RWPE1 (cell line): ENCODE results near the gene DCAF8L2.
"Not testable (repeated sequence)": the region's sequence is repeated elsewhere in the genome, so short reads cannot be mapped to it uniquely, and the experiment has no call there.

Source experiments
- CTCF ChIA-PET: fragments of 350-600 bp; sonication (Branson Sonifier 250); formaldehyde crosslinking; extraction: SDS; loops from one replicate; lab custom pipeline; 2021; lab: Yijun Ruan, JAX
- POLR2A ChIA-PET: fragments of 400-600 bp; formaldehyde crosslinking; extraction: SDS; loops from one replicate; lab custom pipeline; 2020; ENCODE audit warnings: antibody characterized with exemption; ENCODE audit not compliant: low non-redundant PET; lab: Yijun Ruan, JAX
- DNase-seq: peaks from one replicate; pipeline ENCODE4 v3.0.0; 2012; ENCODE audit warnings: low spot score
- H3K27ac ChIP-seq: fragments of 450-650 bp; 2 replicates; pipeline ENCODE4 v1.5.1; 2017
- CTCF ChIP-seq: fragments of 450-650 bp; conservative IDR thresholded peaks from 2 replicates; pipeline ENCODE4 v1.5.1; 2017; ENCODE audit warnings: low read depth, mild to moderate bottlenecking

Gene DCAF8L2

GRCh38 chrX:27590044-27590443 lies at the start of gene DCAF8L2:
DCAF8L2 (plus strand) TSS chrX:27590344; CDS start chrX:27746896, 156,552 bp downstream.
- CTCF ChIA-PET: no interaction called here
- DNase-seq: no peak
- POLR2A ChIA-PET: no interaction called here
- TF ChIP-seq CTCF: no peak
- H3K27ac ChIP-seq: no peak within 1 kb of the TSS

- DNase-seq, POLR2A ChIA-PET, H3K27ac ChIP-seq, CTCF ChIA-PET: not testable (repeated sequence)
These were observed 49.0 kb upstream of the DCAF8L2 start for GRCh38 chrX:27541161-27541560.

GRCh38 chrX:27548624-27549023 lies 41.5 kb upstream of the DCAF8L2 start:
- CTCF ChIA-PET: no interaction called here
- POLR2A ChIA-PET: no interaction called here
- DNase-seq: no peak
- no peak for TF ChIP-seq CTCF
- no peak overlapping the region for H3K27ac ChIP-seq

GRCh38 chrX:27549688-27550087 lies 40.5 kb upstream of the DCAF8L2 start:
- ChIA-PET POLR2A (no interaction called here), CTCF (no interaction called here)
- DNase-seq: no peak
- H3K27ac ChIP-seq: no peak overlapping the region
- no peak for TF ChIP-seq CTCF

- DNase-seq: peak; percentile 5
- ChIA-PET CTCF (interaction anchor here (0.5 kb wide), 1 partner anchor 418 kb away, joined by 3 read pairs; no protein-coding TSS in a partner anchor), POLR2A (no interaction called here)
These were observed 34.6 kb upstream of the DCAF8L2 start for GRCh38 chrX:27555514-27555913.

GRCh38 chrX:27565992-27566391 lies 24.2 kb upstream of the DCAF8L2 start:
- TF ChIP-seq CTCF: no peak
- CTCF ChIA-PET: no interaction called here

More at GRCh38 chrX:27555514-27555913, 34.6 kb upstream of the DCAF8L2 start:
- TF ChIP-seq CTCF: peak; percentile 34
- no peak overlapping the region for H3K27ac ChIP-seq

GRCh38 chrX:27571164-27571563 lies 19.0 kb upstream of the DCAF8L2 start:
- no peak overlapping the region for H3K27ac ChIP-seq
- no peak for DNase-seq
- TF ChIP-seq CTCF: no peak
- ChIA-PET POLR2A (no interaction called here), CTCF (no interaction called here)

More at GRCh38 chrX:27565992-27566391, 24.2 kb upstream of the DCAF8L2 start:
- DNase-seq: no peak
- POLR2A ChIA-PET: no interaction called here
- H3K27ac ChIP-seq: no peak overlapping the region
